Measurements from ENCODE around the gene DLG1. TPM values are rescaled to one million over a fixed set of nuclear protein-coding genes. Genes with fewer than 3 reads are reported as not detected.

DLG1 gene
- total RNA-seq, 6 donors from 2014 or later, result 49.3 to 102 (median 63.2) TPM

GRCh38 chr3:197021231-197021630 is 277.2 kb downstream of the DLG1 start:
- WGBS, 2 donors, result 77 to 82% methylated on average over 6 to 10 of the region's 10 CpGs
- H3K9me3 ChIP-seq, result no peaks in the 10 kb centered on the region
- H3K27ac ChIP-seq, result no peak overlapping the region
- ATAC-seq (ENCODE audit: low FRiP score in 2 of 2), result no peak
- H3K4me1 ChIP-seq, result peaks cover 3 to 15% (median 11%) of the 10 kb centered on the region in 4 donors
- no peak overlapping the region for H3K4me3 ChIP-seq
- TF ChIP-seq POLR2AphosphoS5 (IDR thresholded peaks at IDR 0.05) (no peak), EP300 (IDR thresholded peaks at IDR 0.05) (no peak), POLR2A (IDR thresholded peaks at IDR 0.05) (no peak)
- TF ChIP-seq, protein P1, sequence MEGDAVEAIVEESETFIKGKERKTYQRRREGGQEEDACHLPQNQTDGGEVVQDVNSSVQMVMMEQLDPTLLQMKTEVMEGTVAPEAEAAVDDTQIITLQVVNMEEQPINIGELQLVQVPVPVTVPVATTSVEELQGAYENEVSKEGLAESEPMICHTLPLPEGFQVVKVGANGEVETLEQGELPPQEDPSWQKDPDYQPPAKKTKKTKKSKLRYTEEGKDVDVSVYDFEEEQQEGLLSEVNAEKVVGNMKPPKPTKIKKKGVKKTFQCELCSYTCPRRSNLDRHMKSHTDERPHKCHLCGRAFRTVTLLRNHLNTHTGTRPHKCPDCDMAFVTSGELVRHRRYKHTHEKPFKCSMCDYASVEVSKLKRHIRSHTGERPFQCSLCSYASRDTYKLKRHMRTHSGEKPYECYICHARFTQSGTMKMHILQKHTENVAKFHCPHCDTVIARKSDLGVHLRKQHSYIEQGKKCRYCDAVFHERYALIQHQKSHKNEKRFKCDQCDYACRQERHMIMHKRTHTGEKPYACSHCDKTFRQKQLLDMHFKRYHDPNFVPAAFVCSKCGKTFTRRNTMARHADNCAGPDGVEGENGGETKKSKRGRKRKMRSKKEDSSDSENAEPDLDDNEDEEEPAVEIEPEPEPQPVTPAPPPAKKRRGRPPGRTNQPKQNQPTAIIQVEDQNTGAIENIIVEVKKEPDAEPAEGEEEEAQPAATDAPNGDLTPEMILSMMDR (IDR thresholded peaks at IDR 0.05), result no peak
- H3K36me3 ChIP-seq, result no peaks in the 10 kb centered on the region
- H3K27me3 ChIP-seq, result no peaks in the 10 kb centered on the region
- peak in 1 of 2 donors; percentile 60 for DNase-seq

DNA sequence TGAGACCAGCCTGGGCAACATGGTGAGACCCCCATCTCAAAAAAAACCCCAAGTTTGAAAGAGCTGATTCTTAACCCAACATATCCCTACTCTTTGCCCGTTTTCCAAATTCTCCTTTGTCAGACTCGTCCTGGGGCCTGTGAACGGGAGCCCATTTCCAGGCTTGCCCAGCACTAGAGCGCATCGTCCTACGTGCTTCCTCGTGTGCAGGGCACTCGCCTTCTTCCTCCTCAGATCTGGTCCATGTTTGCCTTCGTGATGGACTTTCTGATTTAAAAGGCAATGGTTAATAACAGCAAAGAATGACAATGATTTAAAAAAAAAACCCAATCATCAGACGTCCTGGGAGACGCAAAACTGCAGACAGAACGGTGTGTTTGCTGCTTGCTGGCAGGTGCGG is 278.9 kb downstream of the DLG1 start:
- DNase-seq (no peak), ATAC-seq (ENCODE audit: low FRiP score in 2 of 2) (no peak)
- WGBS, 2 donors, result 87 to 91% methylated on average over 13 of the region's 13 CpGs
- Histone ChIP-seq H3K9me3 (no peaks in the 10 kb centered on the region), H3K36me3 (no peaks in the 10 kb centered on the region), H3K4me3 (no peak overlapping the region), H3K27me3 (no peaks in the 10 kb centered on the region), H3K4me1 (peaks cover 3 to 15% (median 11%) of the 10 kb centered on the region in 4 donors), H3K27ac (no peak overlapping the region)
- TF ChIP-seq POLR2AphosphoS5 (IDR thresholded peaks at IDR 0.05) (no peak), EP300 (IDR thresholded peaks at IDR 0.05) (no peak), POLR2A (IDR thresholded peaks at IDR 0.05) (no peak)
- TF ChIP-seq, protein P1 (IDR thresholded peaks at IDR 0.05), result no peak

- WGBS, 2 donors, result 66 to 73% methylated on average over 6 of the region's 6 CpGs
- no peak overlapping the region for H3K27ac ChIP-seq
- no peak for ATAC-seq (ENCODE audit: low FRiP score in 2 of 2)
- H3K4me1 ChIP-seq, result peaks cover 3 to 12% (median 11%) of the 10 kb centered on the region in 4 donors
- TF ChIP-seq, protein P1 (IDR thresholded peaks at IDR 0.05), result no peak
- no peaks in the 10 kb centered on the region for H3K9me3 ChIP-seq
- H3K27me3 ChIP-seq, result no peaks in the 10 kb centered on the region
- DNase-seq, result no peak
- H3K36me3 ChIP-seq, result no peaks in the 10 kb centered on the region
- H3K4me3 ChIP-seq, result no peak overlapping the region
Observed at GRCh38 chr3:197019021-197019420, 279.4 kb downstream of the DLG1 start.

GRCh38 chr3:197017003-197017402 is 281.4 kb downstream of the DLG1 start:
- no peaks in the 10 kb centered on the region for H3K9me3 ChIP-seq
- no peak overlapping the region for H3K4me3 ChIP-seq
- H3K36me3 ChIP-seq, result no peaks in the 10 kb centered on the region
- DNase-seq, result peak in 1 of 2 donors; percentile 74
- H3K27ac ChIP-seq, result no peak overlapping the region
- H3K27me3 ChIP-seq, result no peaks in the 10 kb centered on the region
- no peak for ATAC-seq (ENCODE audit: low FRiP score in 2 of 2)
- no peaks in the 10 kb centered on the region for H3K4me1 ChIP-seq
- TF ChIP-seq, protein P1 (IDR thresholded peaks at IDR 0.05), result no peak
- no peak for TF ChIP-seq POLR2AphosphoS5 (IDR thresholded peaks at IDR 0.05)
- no peak for TF ChIP-seq POLR2A (IDR thresholded peaks at IDR 0.05)
- no peak for TF ChIP-seq EP300 (IDR thresholded peaks at IDR 0.05)
- WGBS, 2 donors, result 97 to 100% methylated on average over 6 to 16 of the region's 18 CpGs
